ENCODE results near the gene RHOT2.

RHOT2 gene

GRCh38 chr16:681746-682427, 14.0 kb downstream of the RHOT2 start:
- H3K27ac ChIP-seq (ENCODE audit: low read depth, low read length), result peak overlapping the region; percentile 62
- peaks cover 4 to 65% (median 51%) of the 10 kb centered on the region in 5 donors for H3K4me1 ChIP-seq (ENCODE audit: control insufficient read depth in 5 of 5, insufficient read depth in 5 of 5, low read length in 5 of 5)
- H3K9ac ChIP-seq (ENCODE audit: low read length in 5 of 5), result peak overlapping the region in 3 of 5 donors; percentile 84 to 90 (median 85)
- H3K36me3 ChIP-seq (ENCODE audit: control insufficient read depth in 5 of 5, insufficient read depth in 5 of 5, low read length in 5 of 5), result peaks cover 0 to 25% (median 21%) of the 10 kb centered on the region in 5 donors
- peak overlapping the region in 4 of 5 donors; percentile 25 to 78 (median 74) for H3K4me3 ChIP-seq (ENCODE audit: low read depth in 1 of 5, low read length in 5 of 5)
- H3K27me3 ChIP-seq (ENCODE audit: control insufficient read depth in 5 of 5, insufficient read depth in 4 of 5, low read length in 5 of 5), result peaks cover 0 to 3% (median 0%) of the 10 kb centered on the region in 5 donors
- H3K9me3 ChIP-seq (ENCODE audit: control insufficient read depth in 5 of 5, low read length in 5 of 5), result no peaks in the 10 kb centered on the region

GRCh38 chr16:682493-683395, 14.8 kb downstream of the RHOT2 start:
- Histone ChIP-seq H3K27me3 (ENCODE audit: control insufficient read depth in 5 of 5, insufficient read depth in 4 of 5, low read length in 5 of 5) (no peaks in the 10 kb centered on the region), H3K9me3 (ENCODE audit: control insufficient read depth in 5 of 5, low read length in 5 of 5) (no peaks in the 10 kb centered on the region), H3K27ac (ENCODE audit: low read depth, low read length) (peak overlapping the region; percentile 37), H3K36me3 (ENCODE audit: control insufficient read depth in 5 of 5, insufficient read depth in 5 of 5, low read length in 5 of 5) (peaks cover 0 to 34% (median 29%) of the 10 kb centered on the region in 5 donors), H3K4me1 (ENCODE audit: control insufficient read depth in 5 of 5, insufficient read depth in 5 of 5, low read length in 5 of 5) (peaks cover 4 to 65% (median 51%) of the 10 kb centered on the region in 5 donors), H3K9ac (ENCODE audit: low read length in 5 of 5) (peak overlapping the region in 3 of 5 donors; percentile 24 to 71 (median 62)), H3K4me3 (ENCODE audit: low read depth in 1 of 5, low read length in 5 of 5) (peak overlapping the region in 2 of 5 donors; percentile 68 to 78)

- H3K27me3 ChIP-seq (ENCODE audit: control insufficient read depth in 5 of 5, insufficient read depth in 4 of 5, low read length in 5 of 5), result no peaks in the 10 kb centered on the region
- peaks cover 0 to 35% (median 31%) of the 10 kb centered on the region in 5 donors for H3K36me3 ChIP-seq (ENCODE audit: control insufficient read depth in 5 of 5, insufficient read depth in 5 of 5, low read length in 5 of 5)
- peak overlapping the region; percentile 37 for H3K27ac ChIP-seq (ENCODE audit: low read depth, low read length)
- H3K4me1 ChIP-seq (ENCODE audit: control insufficient read depth in 5 of 5, insufficient read depth in 5 of 5, low read length in 5 of 5), result peaks cover 4 to 68% (median 51%) of the 10 kb centered on the region in 5 donors
- H3K4me3 ChIP-seq (ENCODE audit: low read depth in 1 of 5, low read length in 5 of 5), result peak overlapping the region in 4 of 5 donors; percentile 67 to 80 (median 73)
- H3K9ac ChIP-seq (ENCODE audit: low read length in 5 of 5), result peak overlapping the region in 3 of 5 donors; percentile 62 to 71 (median 68)
- no peaks in the 10 kb centered on the region for H3K9me3 ChIP-seq (ENCODE audit: control insufficient read depth in 5 of 5, low read length in 5 of 5)
Observed at GRCh38 chr16:683396-684070, 15.6 kb downstream of the RHOT2 start.

GRCh38 chr16:684071-684794, 16.3 kb downstream of the RHOT2 start, which contains the start of gene JMJD8:
JMJD8 (minus strand) TSS chr16:684334; CDS start chr16:684319, 15 bp downstream.
- H3K27ac ChIP-seq (ENCODE audit: low read depth, low read length), result peak within 1 kb of the TSS; percentile 50
- H3K27me3 ChIP-seq (ENCODE audit: control insufficient read depth in 5 of 5, insufficient read depth in 4 of 5, low read length in 5 of 5), result no peaks in the 10 kb centered on the region
- no peaks in the 10 kb centered on the region for H3K9me3 ChIP-seq (ENCODE audit: control insufficient read depth in 5 of 5, low read length in 5 of 5)
- peaks cover 0 to 35% (median 31%) of the 10 kb centered on the region in 5 donors for H3K36me3 ChIP-seq (ENCODE audit: control insufficient read depth in 5 of 5, insufficient read depth in 5 of 5, low read length in 5 of 5)
- H3K9ac ChIP-seq (ENCODE audit: low read length in 5 of 5), result peak within 1 kb of the TSS in 4 of 5 donors; percentile 58 to 78 (median 68)
- peak within 1 kb of the TSS in 4 of 5 donors; percentile 67 to 80 (median 73) for H3K4me3 ChIP-seq (ENCODE audit: low read depth in 1 of 5, low read length in 5 of 5)
- peaks cover 7 to 69% (median 55%) of the 10 kb centered on the region in 5 donors for H3K4me1 ChIP-seq (ENCODE audit: control insufficient read depth in 5 of 5, insufficient read depth in 5 of 5, low read length in 5 of 5)

- H3K36me3 ChIP-seq (ENCODE audit: control insufficient read depth in 5 of 5, insufficient read depth in 5 of 5, low read length in 5 of 5), result peaks cover 0 to 35% (median 31%) of the 10 kb centered on the region in 5 donors
- H3K4me1 ChIP-seq (ENCODE audit: control insufficient read depth in 5 of 5, insufficient read depth in 5 of 5, low read length in 5 of 5), result peaks cover 11 to 71% (median 59%) of the 10 kb centered on the region in 5 donors
- H3K4me3 ChIP-seq (ENCODE audit: low read depth in 1 of 5, low read length in 5 of 5), result peak overlapping the region in 2 of 5 donors; percentile 68 to 78
- H3K27me3 ChIP-seq (ENCODE audit: control insufficient read depth in 5 of 5, insufficient read depth in 4 of 5, low read length in 5 of 5), result no peaks in the 10 kb centered on the region
- H3K27ac ChIP-seq (ENCODE audit: low read depth, low read length), result no peak overlapping the region
- H3K9me3 ChIP-seq (ENCODE audit: control insufficient read depth in 5 of 5, low read length in 5 of 5), result no peaks in the 10 kb centered on the region
- H3K9ac ChIP-seq (ENCODE audit: low read length in 5 of 5), result no peak overlapping the region
Observed at GRCh38 chr16:684961-685696, 17.2 kb downstream of the RHOT2 start.

GRCh38 chr16:685967-686366, 18.0 kb downstream of the RHOT2 start:
- peaks cover 11 to 74% (median 62%) of the 10 kb centered on the region in 5 donors for H3K4me1 ChIP-seq (ENCODE audit: control insufficient read depth in 5 of 5, insufficient read depth in 5 of 5, low read length in 5 of 5)
- peaks cover 0 to 35% (median 31%) of the 10 kb centered on the region in 5 donors for H3K36me3 ChIP-seq (ENCODE audit: control insufficient read depth in 5 of 5, insufficient read depth in 5 of 5, low read length in 5 of 5)
- H3K4me3 ChIP-seq (ENCODE audit: low read depth in 1 of 5, low read length in 5 of 5), result no peak overlapping the region
- H3K9ac ChIP-seq (ENCODE audit: low read length in 5 of 5), result no peak overlapping the region
- H3K27ac ChIP-seq (ENCODE audit: low read depth, low read length), result no peak overlapping the region
- H3K27me3 ChIP-seq (ENCODE audit: control insufficient read depth in 5 of 5, insufficient read depth in 4 of 5, low read length in 5 of 5), result no peaks in the 10 kb centered on the region
- H3K9me3 ChIP-seq (ENCODE audit: control insufficient read depth in 5 of 5, low read length in 5 of 5), result no peaks in the 10 kb centered on the region

- H3K4me3 ChIP-seq (ENCODE audit: low read depth in 1 of 5, low read length in 5 of 5), result no peak overlapping the region
- no peaks in the 10 kb centered on the region for H3K27me3 ChIP-seq (ENCODE audit: control insufficient read depth in 5 of 5, insufficient read depth in 4 of 5, low read length in 5 of 5)
- H3K9ac ChIP-seq (ENCODE audit: low read length in 5 of 5), result no peak overlapping the region
- no peaks in the 10 kb centered on the region for H3K9me3 ChIP-seq (ENCODE audit: control insufficient read depth in 5 of 5, low read length in 5 of 5)
- H3K27ac ChIP-seq (ENCODE audit: low read depth, low read length), result no peak overlapping the region
- peaks cover 7 to 67% (median 55%) of the 10 kb centered on the region in 5 donors for H3K4me1 ChIP-seq (ENCODE audit: control insufficient read depth in 5 of 5, insufficient read depth in 5 of 5, low read length in 5 of 5)
- H3K36me3 ChIP-seq (ENCODE audit: control insufficient read depth in 5 of 5, insufficient read depth in 5 of 5, low read length in 5 of 5), result peaks cover 0 to 32% (median 29%) of the 10 kb centered on the region in 5 donors
Observed at GRCh38 chr16:686459-687260, 18.7 kb downstream of the RHOT2 start.

- no peak overlapping the region for H3K9ac ChIP-seq (ENCODE audit: low read length in 5 of 5)
- H3K4me1 ChIP-seq (ENCODE audit: control insufficient read depth in 5 of 5, insufficient read depth in 5 of 5, low read length in 5 of 5), result peaks cover 6 to 59% (median 46%) of the 10 kb centered on the region in 5 donors
- H3K9me3 ChIP-seq (ENCODE audit: control insufficient read depth in 5 of 5, low read length in 5 of 5), result no peaks in the 10 kb centered on the region
- peaks cover 0 to 24% (median 20%) of the 10 kb centered on the region in 5 donors for H3K36me3 ChIP-seq (ENCODE audit: control insufficient read depth in 5 of 5, insufficient read depth in 5 of 5, low read length in 5 of 5)
- H3K4me3 ChIP-seq (ENCODE audit: low read depth in 1 of 5, low read length in 5 of 5), result no peak overlapping the region
- H3K27ac ChIP-seq (ENCODE audit: low read depth, low read length), result no peak overlapping the region
- H3K27me3 ChIP-seq (ENCODE audit: control insufficient read depth in 5 of 5, insufficient read depth in 4 of 5, low read length in 5 of 5), result peaks cover 0 to 5% (median 5%) of the 10 kb centered on the region in 5 donors
Observed at GRCh38 chr16:687499-687898, 19.6 kb downstream of the RHOT2 start.
